GM18520 (cell line): ENCODE data around the gene BIK.
A peak's percentile ranks its signal among the peaks of the same experiment; 100 is the strongest.
"Not testable (repeated sequence)": the region's sequence is repeated elsewhere in the genome, so short reads cannot be mapped to it uniquely, and the experiment has no call there.

Experiments used
- ATAC-seq: cut with Tn5 transposase; IDR thresholded peaks from one replicate; pipeline ENCODE4 v1.9.1; 2021; ENCODE audit not compliant: unreplicated experiment

Gene BIK

DNA sequence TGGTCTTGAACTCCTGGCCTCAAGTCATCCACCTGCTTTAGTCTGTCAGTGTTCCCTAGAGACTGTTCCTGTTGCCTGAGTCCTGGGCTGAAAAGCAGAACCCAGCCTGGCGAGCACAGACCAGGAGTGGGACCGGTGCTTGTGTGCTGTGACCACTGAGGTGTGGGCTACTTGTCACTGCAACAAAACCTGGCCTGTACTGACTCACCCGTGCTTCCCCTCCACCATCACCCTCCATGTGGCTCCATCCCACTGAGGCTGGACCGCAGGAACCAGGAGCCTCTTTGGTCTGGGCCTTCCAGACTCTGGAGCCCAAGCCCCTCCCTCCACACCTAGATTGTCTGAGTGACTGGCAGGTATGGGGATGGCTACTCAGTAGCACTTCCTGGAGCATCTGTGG lies 24.0 kb downstream of the BIK start:
- ATAC-seq, result no peak

DNA sequence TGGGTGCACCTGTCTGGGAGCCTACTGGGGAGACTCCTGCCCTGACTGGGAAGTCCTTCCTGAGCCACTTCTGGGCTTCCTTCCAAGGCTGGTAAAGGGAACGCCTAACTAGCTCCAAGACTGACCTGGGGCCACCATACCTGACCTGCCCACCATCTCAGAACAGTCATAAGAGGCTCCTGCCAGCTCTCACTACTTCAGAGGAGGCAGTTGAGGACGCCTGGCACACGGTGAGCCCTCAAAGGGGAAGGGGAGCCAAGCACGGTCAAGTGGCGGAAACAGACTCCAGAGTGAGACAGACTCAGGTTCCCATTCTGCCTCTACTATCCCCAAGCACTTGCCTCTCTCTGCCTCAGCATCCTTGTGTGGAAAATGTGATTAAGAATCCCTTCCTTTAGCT lies 25.0 kb downstream of the BIK start:
- no peak for ATAC-seq

DNA sequence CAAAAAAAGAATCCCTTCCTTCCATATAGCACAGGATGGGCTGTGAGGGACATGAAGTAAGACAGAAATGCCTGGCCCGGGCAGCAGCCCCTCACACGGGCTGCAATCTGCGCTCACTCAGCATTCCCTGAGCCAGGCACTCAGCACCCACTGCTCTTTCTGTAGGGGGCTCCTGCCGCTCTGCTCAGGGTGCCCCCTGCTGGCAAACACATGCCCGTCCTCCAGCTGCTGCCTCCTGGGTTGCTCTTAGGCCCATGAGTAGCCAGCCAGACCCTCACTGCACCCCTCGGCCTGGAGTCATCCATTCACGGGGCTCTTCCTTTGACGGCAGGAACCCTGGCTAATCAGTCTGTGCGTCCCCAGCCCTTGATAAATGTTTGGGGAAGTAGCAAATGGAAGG lies 25.7 kb downstream of the BIK start:
- ATAC-seq, result no peak

DNA sequence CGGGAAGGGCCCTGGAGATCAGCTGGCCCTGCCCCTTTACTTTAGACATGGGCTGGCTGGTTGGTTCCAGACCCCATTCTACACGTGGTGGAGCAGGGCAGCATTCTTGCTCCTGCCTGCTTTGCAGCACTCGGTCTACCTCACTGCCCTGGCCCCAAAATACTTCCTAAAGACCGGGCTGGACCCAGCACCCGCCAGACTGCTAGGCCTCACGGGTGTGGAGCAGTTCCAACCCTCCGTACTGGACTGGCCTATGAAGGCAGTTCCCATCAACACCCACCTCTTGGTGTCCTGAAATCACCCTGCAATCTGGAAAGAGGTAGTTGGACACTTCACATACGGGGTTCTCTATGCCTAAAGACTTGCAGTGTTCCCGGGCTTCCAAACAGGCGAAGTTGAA lies 26.3 kb downstream of the BIK start:
- ATAC-seq, result no peak

DNA sequence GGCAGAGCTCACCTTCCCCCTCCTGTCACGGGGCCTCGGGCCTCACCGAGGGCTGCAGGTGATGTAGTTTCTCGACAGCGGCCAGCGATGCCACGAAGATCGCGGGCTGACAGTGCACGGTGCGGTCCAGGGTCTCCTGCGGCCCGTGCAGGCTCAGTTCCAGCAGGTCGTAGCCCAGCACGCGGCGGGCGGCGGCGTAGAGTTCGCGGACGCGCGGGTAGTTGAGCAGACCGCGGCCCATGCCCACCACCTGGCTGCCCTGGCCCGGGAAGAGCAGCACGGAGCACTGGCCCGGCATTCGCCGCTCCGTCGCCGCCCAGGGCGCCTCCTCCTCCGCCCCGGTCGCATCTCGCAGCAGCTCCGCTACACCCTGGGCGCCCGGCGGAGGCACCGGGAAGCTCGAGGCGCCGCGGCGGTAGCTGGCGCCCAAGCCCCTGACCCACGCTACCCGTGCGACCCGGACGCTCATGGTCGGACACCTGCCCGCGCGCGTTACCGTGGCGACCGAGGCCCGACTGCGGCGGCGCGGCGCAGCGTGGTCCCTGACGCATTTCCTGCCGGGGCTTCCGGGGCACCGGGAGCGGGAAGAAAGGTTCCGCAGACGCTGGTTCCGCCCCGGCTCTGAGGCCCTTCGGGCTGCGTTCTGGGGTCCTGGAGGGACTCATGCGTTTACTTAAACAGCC lies 32.5 kb downstream of the BIK start, which contains the start of gene MCAT:
Gene MCAT, minus strand, starts transcription at position 519 of the 683 bp plus-strand sequence. Its CDS starts 50 bp downstream, at position 469.
- peak; percentile 67 for ATAC-seq

DNA sequence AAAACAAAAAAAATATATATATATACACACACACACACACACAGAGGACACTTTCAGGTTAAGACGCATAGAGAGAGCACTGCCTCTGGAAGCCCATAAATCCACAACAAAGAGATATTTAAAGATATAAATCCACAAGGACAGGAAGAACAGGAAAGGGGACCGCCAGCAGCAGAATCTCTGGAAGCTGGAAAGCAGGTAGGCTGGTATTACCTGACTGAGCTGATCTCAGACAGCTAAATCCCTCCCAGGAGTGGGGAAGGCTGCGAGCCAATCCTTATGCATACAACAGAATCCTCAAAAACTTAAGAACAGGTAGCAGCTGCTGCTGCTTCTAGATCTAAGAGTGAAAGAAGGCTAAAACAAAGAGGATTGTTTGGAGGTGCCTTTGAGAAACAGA lies 34.4 kb downstream of the BIK start:
- no peak for ATAC-seq

DNA sequence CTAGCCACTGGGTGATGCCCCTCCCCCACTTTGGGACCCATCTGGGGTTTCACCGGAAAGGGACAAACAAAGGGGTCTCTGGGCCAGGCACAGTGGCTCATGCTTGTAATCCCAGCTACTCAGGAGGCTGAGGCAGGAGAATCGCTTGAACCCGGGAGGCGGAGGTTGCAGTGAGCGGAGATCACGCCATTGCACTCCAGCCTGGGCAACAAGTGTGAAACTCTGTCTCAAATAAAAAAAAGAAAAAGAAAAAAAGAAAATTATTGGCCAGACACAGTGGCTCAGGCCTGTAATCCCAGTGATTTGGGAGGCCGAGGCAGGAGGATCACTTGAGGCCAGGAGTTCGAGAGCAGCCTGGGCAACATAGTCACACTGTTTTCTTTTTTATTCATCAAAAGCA lies 34.8 kb downstream of the BIK start:
- ATAC-seq, result not testable (repeated sequence)

DNA sequence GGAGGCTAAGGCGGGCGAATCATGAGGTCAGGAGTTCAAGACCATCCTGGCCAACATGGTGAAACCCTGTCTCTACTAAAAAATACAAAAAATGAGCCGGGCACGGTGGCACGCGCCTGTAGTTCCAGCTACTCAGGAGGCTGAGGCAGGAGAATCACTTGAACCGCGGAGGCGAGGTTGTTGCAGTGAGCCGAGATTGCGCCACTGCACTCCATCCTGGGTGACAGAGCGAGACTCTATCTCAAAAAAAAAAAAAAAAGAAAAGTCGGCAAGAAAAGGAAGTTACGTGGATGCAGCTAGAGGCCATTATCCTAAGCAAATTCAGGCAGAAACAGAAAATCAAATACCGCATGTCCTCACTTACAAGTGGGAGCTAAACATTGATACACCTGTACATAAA lies 35.8 kb downstream of the BIK start:
- ATAC-seq, result not testable (repeated sequence)

DNA sequence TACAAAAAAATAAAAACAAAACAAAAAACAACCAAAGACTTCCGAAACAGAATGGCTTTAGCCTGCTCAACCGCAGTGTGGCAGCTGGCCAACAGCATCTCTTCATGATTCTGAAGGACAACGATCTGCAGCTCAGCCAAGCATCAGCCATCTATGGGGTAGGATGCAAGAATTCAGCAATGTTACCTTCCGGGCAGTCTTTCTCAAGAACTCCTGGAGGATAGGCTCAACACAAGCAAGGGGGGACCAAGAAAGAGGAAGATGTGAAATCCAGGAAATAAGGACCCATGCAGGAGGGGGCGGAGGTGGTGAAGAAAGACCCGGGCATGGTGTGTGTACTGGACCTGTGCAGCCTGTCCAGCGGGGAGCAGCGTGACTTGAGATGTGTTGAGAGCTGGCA lies 37.3 kb downstream of the BIK start:
- ATAC-seq, result no peak

DNA sequence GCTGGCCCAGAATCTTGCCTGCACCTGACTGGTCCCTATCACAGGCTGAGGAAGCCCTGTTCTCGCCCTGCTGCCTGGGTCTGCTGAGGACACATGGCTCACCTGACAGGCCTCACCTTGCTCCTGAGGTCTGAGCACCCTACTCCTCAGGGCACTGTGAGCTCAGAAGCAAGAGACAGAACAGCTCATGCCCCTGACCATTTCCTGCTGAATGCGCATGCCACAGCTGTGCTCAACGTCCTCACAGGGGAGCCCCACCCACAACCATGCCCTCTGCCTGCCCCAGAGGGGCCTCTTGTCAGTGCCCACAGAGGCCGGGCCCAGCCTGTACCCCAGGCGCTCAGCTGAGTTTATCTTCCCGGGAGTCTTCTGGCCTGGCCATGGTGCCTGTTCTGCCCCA lies 38.0 kb downstream of the BIK start:
- ATAC-seq, result no peak

DNA sequence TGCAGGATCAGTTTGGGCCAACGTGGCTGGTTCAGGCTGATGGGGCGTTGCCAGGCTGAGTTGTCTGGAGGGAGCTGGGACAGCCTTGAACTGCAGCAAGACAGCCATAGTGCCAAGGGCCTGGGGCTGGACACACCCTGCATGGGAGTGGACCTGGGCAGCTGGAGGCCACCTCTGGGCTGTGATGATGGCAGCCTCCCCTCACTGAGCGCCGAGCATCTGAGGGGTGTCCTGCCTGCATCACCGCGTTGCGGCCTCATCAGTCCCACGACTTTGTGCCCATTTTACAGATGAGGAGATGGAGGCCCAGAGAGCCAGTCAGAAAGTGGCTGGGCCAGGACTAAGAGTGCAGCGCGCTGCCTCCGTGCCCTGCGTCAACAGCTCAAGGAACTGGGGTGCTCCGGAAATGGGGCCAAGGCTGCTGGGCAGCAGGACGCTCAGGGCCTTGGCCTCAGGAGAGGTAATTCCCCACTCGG lies 40.2 kb downstream of the BIK start:
- ATAC-seq, result no peak

DNA sequence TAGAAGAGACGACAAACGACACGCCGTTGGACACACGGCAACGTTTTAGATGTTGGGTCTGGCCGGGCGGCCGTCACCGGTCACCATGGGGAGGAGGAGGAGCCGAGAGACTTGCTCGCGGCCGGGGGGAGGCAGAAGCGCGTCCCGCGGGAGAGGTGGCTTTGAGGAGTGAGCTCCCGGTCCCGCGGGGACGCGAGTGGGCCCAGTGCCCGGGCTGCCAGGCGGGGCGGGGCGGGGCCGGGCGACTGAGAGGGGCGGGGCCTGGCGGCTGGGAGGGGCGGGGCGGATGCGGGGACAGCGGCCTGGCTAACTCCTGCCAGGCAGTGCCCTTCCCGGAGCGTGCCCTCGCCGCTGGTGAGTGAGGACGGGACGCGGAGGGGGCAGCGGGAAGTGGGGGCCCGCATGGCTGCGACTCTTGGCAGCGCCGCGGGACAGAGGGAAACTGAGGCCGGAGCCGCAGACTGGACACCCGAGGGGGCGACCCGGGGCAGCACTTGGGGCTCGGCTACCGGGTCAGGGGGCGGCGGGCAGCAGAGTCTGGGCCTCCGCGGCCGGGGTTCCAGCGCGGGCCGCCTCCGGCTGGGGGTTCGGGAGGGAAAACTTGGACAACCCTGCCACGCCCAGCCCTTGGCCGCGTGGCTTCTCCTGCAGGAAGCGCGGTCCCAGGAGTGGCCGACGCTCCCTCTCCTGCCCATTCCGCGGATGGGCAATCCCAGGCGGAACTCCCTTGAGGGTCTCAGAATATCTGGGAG lies 40.9 kb downstream of the BIK start, which contains the start of gene TSPO:
Gene TSPO, plus strand, starts transcription at position 309 of the 752 bp plus-strand sequence. CDS start 7,680 bp downstream, outside the sequence.
- ATAC-seq, result no peak

DNA sequence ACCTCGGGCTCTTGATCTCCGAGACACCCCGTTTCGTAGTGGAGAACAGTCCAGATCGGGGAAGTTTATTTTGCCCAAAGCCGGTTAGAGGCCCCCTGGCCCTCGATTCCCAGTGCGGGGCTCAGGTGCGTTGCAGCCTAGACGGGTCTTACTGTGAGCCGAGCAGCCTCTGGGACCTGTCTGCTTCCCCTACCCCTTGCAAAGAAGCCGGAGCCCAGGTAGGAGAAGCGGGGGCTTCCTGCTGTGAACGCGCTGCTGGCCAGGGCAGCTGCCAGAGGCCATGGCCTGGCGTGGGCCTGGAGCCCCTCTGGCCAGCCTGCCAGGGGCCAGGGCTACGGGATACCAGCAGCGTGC lies 41.4 kb downstream of the BIK start:
- ATAC-seq, result no peak

DNA sequence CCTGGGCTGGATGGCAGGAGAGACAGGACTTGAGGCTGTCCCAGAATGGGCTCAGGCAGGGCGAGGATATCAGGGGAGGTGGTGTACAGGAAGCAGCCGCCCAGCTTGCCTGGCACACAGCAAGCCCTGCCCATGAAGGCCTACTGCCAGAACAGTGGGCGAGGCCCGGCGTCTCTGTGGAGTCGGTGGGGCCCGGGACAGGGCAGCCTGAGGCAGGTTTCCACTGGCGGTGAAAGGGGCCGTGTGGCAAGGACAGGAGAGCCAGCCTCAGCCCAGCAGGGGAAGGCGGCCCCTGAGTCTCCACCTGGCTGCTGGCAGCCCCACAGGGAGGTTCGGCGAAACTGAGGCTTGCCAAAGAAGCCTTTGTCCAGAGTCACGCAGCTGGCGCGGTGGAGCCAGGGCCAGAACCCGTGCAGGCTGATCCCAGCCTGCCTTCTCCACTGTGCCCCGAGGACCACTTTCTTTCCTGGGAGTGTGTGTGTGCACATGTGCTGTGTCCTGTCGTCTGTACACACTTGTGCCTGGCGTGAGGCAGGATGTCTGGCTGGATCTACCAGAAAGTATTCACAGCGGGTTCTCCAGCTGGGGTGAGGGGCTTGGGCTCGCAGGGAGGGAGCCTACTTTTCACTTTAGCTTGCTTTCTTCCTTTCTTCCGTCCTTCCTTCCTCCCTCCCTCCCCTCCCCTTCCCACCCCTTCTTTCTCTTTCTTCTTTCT lies 42.0 kb downstream of the BIK start:
- no peak for ATAC-seq

DNA sequence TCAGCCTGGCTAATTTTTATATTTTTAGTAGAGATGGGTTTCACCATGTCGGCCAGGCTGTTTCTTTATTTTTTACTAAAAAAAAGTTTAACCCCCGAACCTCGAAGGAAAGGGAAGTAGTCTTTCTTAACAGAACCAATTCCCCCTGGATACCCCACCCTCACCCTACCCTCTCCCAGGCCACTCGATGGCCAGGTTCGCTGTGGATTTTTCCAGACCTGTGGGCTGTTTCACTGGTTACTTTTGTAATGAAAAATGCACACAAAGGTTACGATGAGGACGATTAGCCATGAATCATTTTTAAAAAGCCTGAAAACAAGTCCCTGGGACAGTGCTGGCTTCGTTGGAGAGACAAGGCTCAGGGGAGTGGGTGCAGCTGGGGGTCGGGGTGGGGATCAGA lies 43.3 kb downstream of the BIK start:
- no peak for ATAC-seq

DNA sequence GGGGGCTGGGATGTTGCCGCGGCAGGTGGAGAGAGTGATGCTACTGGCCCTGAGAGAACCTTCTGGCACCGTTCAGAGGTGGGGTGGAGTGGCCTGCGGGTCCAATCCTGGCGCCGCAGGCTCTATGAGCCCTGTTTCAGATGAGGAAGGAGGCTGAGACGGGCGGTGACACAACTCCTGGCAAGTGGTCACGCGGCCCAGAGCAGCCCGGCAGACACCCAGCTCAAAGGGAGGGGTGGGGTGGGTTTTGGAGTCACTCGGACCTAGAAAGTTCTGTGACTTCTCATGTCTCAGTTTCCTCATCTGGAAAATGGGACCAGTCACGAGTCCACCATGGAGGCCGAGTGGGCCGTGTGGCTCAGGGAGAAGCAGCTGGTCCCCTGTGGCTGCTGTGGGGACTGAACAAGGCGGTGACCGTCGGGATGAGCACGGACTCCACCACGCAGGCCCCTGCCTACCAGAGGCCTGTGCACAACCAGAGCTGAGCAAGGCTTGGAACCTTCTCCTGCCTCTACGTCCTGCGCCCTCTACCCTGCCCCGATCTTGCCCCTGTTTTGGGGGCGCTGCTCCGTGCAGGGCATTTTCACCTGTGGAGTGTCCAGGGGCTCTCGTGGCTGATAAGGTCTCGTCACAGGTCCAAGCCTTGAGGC lies 44.5 kb downstream of the BIK start:
- no peak for ATAC-seq

DNA sequence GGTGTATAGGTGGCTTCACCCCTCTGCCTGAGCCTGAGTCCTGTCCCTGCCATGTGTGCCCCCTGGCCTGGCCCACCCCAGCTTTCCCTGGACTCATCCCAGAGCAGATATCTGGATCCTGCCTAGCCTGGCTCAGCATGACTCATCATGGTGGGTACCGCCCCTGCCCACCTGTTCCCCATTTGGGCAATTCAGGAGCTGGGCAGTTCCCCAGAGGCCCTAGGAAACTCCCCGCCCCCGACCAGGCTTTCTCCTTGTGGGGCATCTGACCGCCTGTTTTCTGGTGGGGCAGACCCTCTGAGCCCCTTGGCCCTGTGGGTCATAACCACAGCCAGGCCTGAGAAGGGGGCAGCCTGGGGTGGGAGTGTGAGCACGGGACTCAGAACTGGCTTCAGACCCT lies 45.2 kb downstream of the BIK start:
- ATAC-seq, result no peak

DNA sequence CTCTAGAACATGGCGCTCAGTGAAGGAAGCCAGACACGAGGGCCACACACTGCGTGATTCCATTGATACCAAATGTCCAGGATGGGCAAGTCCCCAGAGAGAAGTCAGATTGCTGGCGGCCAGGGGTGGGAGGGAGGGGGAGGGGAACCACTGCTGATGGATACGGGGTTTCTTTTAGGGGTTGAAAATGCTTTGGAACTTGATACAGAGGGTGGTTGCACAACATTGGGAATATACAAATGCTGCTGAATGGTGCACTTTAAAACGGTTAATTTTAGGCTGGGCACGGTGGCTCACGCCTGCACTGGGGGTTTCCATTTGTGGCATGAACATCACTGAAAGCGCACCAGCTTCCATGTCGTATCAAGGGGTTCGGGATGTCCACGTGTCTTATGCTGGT lies 45.9 kb downstream of the BIK start:
- no peak for ATAC-seq

DNA sequence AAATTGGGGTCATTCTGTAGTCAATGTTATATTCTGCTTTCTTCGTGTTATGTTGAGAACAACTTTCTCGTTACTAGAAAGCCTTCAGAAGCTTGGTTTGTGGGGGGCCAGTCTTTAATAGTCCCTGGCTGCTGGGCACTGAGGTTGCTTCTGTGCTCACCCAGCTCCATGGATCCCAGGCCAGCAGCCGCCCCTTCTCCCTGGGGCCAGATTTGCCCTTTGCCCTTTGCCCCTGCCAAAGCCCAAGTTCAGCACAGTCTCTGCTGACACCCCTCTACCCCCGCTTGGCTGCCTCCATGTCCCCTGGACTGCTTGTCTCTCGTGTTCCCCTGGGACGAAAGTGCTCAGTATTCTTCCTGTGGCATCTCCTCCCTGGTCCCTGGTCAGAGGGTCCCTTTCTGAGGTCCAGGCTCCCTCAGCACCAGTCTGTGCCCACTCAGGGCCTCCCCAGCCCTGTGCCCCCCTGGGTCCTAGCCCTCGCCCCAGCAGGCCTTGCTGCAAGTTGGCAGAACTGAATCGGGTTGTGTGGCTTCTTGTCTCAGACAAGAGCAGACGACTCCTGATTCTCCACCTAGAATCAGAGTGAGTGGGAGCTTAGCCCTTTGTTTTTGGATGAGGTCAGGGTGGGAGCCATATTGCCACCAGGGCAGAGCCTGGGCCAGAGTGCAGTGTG lies 47.5 kb downstream of the BIK start:
- no peak for ATAC-seq

DNA sequence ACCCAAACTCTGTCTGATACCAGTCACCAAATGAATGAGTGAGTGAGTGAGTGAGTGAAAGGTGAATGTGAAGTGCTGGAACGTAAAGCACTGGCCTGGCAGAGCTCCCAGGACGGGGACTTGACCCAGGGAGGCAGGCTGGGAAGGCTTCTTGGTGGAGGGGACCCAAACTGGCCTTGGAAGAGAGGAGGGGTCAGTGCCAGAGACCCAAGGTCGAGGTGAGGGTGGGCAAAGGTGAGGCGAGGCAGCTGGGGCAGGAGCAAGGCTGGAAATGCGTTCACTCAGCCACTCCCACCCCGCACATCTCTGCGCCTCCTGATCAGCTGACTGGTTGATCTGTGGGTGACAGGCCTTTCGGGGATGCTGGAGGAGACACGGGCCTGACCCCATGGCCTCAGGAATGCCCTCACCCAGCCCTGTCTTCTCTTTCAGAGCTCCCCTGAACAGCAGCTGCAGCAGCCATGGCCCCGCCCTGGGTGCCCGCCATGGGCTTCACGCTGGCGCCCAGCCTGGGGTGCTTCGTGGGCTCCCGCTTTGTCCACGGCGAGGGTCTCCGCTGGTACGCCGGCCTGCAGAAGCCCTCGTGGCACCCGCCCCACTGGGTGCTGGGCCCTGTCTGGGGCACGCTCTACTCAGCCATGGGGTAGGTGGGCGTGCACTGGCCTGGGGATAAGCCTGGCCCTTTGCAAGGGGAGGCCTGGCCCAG lies 48.4 kb downstream of the BIK start:
- ATAC-seq, result no peak
